ENCODE results near the gene LYZL6. TPM values are rescaled to one million over a fixed set of nuclear protein-coding genes. Genes with fewer than 3 reads are reported as not detected.

Gene LYZL6
- total and polyA plus RNA-seq, 8 donors = not detected

DNA sequence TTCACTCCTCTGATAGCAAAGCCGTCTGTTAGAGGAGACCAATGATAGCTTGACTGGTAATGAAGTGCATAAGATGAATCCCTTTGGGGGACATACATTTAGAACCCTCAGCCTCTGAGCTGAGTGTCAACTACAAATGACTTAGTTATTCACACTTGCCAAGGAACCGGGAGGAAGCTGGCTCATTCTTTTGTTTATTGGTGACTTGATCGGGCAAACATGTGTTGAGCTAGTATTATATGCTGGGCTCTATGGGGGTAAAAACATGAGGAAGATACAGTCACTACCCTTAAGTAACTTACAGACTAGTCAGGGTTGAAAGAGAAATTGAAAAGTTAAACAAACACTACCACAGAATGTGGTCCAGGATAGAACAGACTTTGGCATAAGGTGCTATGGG lies 34.8 kb upstream of the LYZL6 start:
- no peaks in the 10 kb centered on the region for H3K27me3 ChIP-seq
- no peaks in the 10 kb centered on the region for H3K9me3 ChIP-seq
- intact Hi-C loops (cut with DNase I; ENCODE audit: low total_unique reads) = loop anchor here (10.0 kb wide), 2 partner anchors 96 to 166 kb away; no protein-coding TSS in a partner anchor
- no peak overlapping the region for H3K27ac ChIP-seq
- no peak for TF ChIP-seq EP300 (IDR thresholded peaks at IDR 0.05)
- TF ChIP-seq POLR2A (IDR thresholded peaks at IDR 0.05) = no peak
- no peak for TF ChIP-seq CTCF (IDR thresholded peaks at IDR 0.05)
- 77 to 95% (median 82%) methylated on average over 2 to 3 of the region's 3 CpGs for WGBS, 5 donors
- H3K36me3 ChIP-seq = no peaks in the 10 kb centered on the region
- no peak for DNase-seq
- H3K4me1 ChIP-seq = peaks cover 4 to 7% (median 6%) of the 10 kb centered on the region in 4 donors
- H3K4me3 ChIP-seq = no peak overlapping the region

- no peak for DNase-seq
- H3K36me3 ChIP-seq = no peaks in the 10 kb centered on the region
- H3K4me3 ChIP-seq = no peak overlapping the region
- intact Hi-C loops (cut with DNase I; ENCODE audit: low total_unique reads) = loop anchor here (10.0 kb wide), 2 partner anchors 97 to 167 kb away; no protein-coding TSS in a partner anchor
- TF ChIP-seq EP300 (IDR thresholded peaks at IDR 0.05) (no peak), POLR2A (IDR thresholded peaks at IDR 0.05) (no peak), POLR2AphosphoS5 (IDR thresholded peaks at IDR 0.05) (no peak)
- H3K9me3 ChIP-seq = no peaks in the 10 kb centered on the region
- no peak overlapping the region for H3K27ac ChIP-seq
- H3K27me3 ChIP-seq = no peaks in the 10 kb centered on the region
- 91 to 95% (median 94%) methylated on average over 7 of the region's 7 CpGs for WGBS, 5 donors
- peaks cover 4 to 15% (median 11%) of the 10 kb centered on the region in 4 donors for H3K4me1 ChIP-seq
Measured at GRCh38 chr17:35977509-35977908, 34.0 kb upstream of the LYZL6 start.

GRCh38 chr17:35973333-35974260 lies 30.1 kb upstream of the LYZL6 start:
- TF ChIP-seq EP300 (IDR thresholded peaks at IDR 0.05) = no peak
- TF ChIP-seq CTCF (IDR thresholded peaks at IDR 0.05) = no peak
- no peak for TF ChIP-seq POLR2A (IDR thresholded peaks at IDR 0.05)
- no peak for TF ChIP-seq POLR2AphosphoS5 (IDR thresholded peaks at IDR 0.05)
- 32 to 47% (median 42%) methylated on average over 10 of the region's 10 CpGs for WGBS, 5 donors
- intact Hi-C loops (cut with DNase I; ENCODE audit: low total_unique reads) = loop anchor here (10.0 kb wide), 2 partner anchors 101 to 171 kb away; no protein-coding TSS in a partner anchor
- Histone ChIP-seq H3K4me1 (peaks cover 4 to 15% (median 11%) of the 10 kb centered on the region in 4 donors), H3K4me3 (no peak overlapping the region), H3K9me3 (no peaks in the 10 kb centered on the region), H3K27ac (peak overlapping the region in 1 of 5 donors; percentile 35), H3K36me3 (no peaks in the 10 kb centered on the region), H3K27me3 (no peaks in the 10 kb centered on the region)
- peak in 1 of 2 donors; percentile 50 for DNase-seq

DNA sequence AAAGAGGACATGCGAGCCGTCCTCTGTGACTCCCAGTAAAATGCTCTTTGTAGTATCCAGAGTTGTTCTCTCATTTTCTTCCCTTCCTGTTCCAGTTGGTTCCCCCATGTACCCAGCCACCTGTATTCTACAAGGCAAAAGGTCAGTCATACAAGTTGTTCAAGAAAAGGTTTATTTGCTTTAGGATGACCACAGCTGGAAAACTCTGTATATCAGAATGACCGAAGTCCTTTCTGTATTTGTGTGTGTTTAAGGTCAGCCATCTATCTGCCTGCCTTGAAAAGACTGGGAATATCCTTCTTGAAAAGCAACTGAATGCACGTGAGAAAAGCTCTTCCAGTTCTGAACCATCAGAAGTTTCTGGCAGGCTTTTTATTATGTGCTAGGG lies 29.4 kb upstream of the LYZL6 start:
- no peak for TF ChIP-seq EP300 (IDR thresholded peaks at IDR 0.05)
- no peak for TF ChIP-seq CTCF (IDR thresholded peaks at IDR 0.05)
- TF ChIP-seq POLR2A (IDR thresholded peaks at IDR 0.05) = no peak
- no peak for TF ChIP-seq POLR2AphosphoS5 (IDR thresholded peaks at IDR 0.05)
- DNase-seq = no peak
- no peak overlapping the region for H3K4me3 ChIP-seq
- peak overlapping the region in 1 of 5 donors; percentile 35 for H3K27ac ChIP-seq
- WGBS, 5 donors = 62 to 74% (median 69%) methylated on average over 4 of the region's 4 CpGs
- H3K36me3 ChIP-seq = no peaks in the 10 kb centered on the region
- no peaks in the 10 kb centered on the region for H3K27me3 ChIP-seq
- no peaks in the 10 kb centered on the region for H3K9me3 ChIP-seq
- peaks cover 4 to 15% (median 11%) of the 10 kb centered on the region in 4 donors for H3K4me1 ChIP-seq
- intact Hi-C loops (cut with DNase I; ENCODE audit: low total_unique reads) = loop anchor here (10.0 kb wide), 2 partner anchors 102 to 172 kb away; no protein-coding TSS in a partner anchor
